Ectodermal cell (in vitro differentiated cells): ENCODE results near the gene SERPINA4.

Source experiments
- H3K27ac ChIP-seq: 2 replicates; pipeline ENCODE4 v1.7.0; 2013; ENCODE audit warnings: mild to moderate bottlenecking, low read depth, low read length; ENCODE audit not compliant: insufficient read depth, poor library complexity, severe bottlenecking
- H3K27me3 ChIP-seq: 2 replicates; pipeline ENCODE4 v1.7.0; 2013; ENCODE audit warnings: mild to moderate bottlenecking, low read length; ENCODE audit not compliant: insufficient read depth, control insufficient read depth, poor library complexity, severe bottlenecking
- H3K36me3 ChIP-seq: one replicate; pipeline ENCODE4 v1.7.0; 2013; ENCODE audit warnings: low read length; ENCODE audit not compliant: control insufficient read depth, insufficient read depth
- H3K4me1 ChIP-seq: one replicate; pipeline ENCODE4 v1.7.0; 2013; ENCODE audit warnings: low read length; ENCODE audit not compliant: control insufficient read depth, insufficient read depth
- H3K4me3 ChIP-seq: 2 replicates; pipeline ENCODE4 v1.7.0; 2013; ENCODE audit warnings: low read depth, low read length, control low read depth; ENCODE audit not compliant: insufficient read depth
- H3K9me3 ChIP-seq: 2 replicates; pipeline ENCODE4 v1.7.0; 2013; ENCODE audit warnings: mild to moderate bottlenecking, low read length, moderate library complexity; ENCODE audit not compliant: control insufficient read depth
- WGBS, 2 experiments: methylation state at CpG; one replicate each; pipeline ENCODE4 v1.1.7; 2013; ENCODE audit warnings: missing lambda C conversion rate in 2 of 2; 5-methylcytosine and 5-hydroxymethylcytosine counted together

The SERPINA4 gene

GRCh38 chr14:94542811-94543440, 18.3 kb upstream of the SERPINA4 start:
- 91 to 92% methylated on average over 9 of the region's 9 CpGs for WGBS, 2 experiments
- Histone ChIP-seq H3K4me3 (no peak overlapping the region), H3K9me3 (no peaks in the 10 kb centered on the region), H3K27ac (no peak overlapping the region), H3K27me3 (no peaks in the 10 kb centered on the region), H3K4me1 (peaks cover 14% of the 10 kb centered on the region), H3K36me3 (no peaks in the 10 kb centered on the region)

GRCh38 chr14:94543449-94544124, 17.7 kb upstream of the SERPINA4 start:
- Histone ChIP-seq H3K36me3 (no peaks in the 10 kb centered on the region), H3K27ac (no peak overlapping the region), H3K4me1 (peaks cover 14% of the 10 kb centered on the region), H3K27me3 (no peaks in the 10 kb centered on the region), H3K4me3 (no peak overlapping the region), H3K9me3 (no peaks in the 10 kb centered on the region)
- WGBS, 2 experiments = 83 to 84% methylated on average over 15 of the region's 15 CpGs

- H3K4me3 ChIP-seq = no peak overlapping the region
- H3K36me3 ChIP-seq = no peaks in the 10 kb centered on the region
- WGBS, 2 experiments = 63 to 71% methylated on average over 7 of the region's 7 CpGs
- H3K27ac ChIP-seq = no peak overlapping the region
- peaks cover 14% of the 10 kb centered on the region for H3K4me1 ChIP-seq
- H3K9me3 ChIP-seq = no peaks in the 10 kb centered on the region
- no peaks in the 10 kb centered on the region for H3K27me3 ChIP-seq
These were observed 16.5 kb upstream of the SERPINA4 start for GRCh38 chr14:94544726-94545125.

- Histone ChIP-seq H3K27me3 (no peaks in the 10 kb centered on the region), H3K9me3 (no peaks in the 10 kb centered on the region), H3K4me3 (no peak overlapping the region), H3K4me1 (peaks cover 14% of the 10 kb centered on the region), H3K36me3 (no peaks in the 10 kb centered on the region), H3K27ac (no peak overlapping the region)
- WGBS, 2 experiments = 72% methylated on average over 15 of the region's 15 CpGs
These were observed 16.0 kb upstream of the SERPINA4 start for GRCh38 chr14:94545131-94545841.

- H3K4me1 ChIP-seq = peaks cover 14% of the 10 kb centered on the region
- H3K27ac ChIP-seq = no peak overlapping the region
- no peaks in the 10 kb centered on the region for H3K27me3 ChIP-seq
- H3K36me3 ChIP-seq = no peaks in the 10 kb centered on the region
- H3K4me3 ChIP-seq = no peak overlapping the region
- H3K9me3 ChIP-seq = no peaks in the 10 kb centered on the region
- 92 to 93% methylated on average over 8 of the region's 8 CpGs for WGBS, 2 experiments
These were observed 14.0 kb upstream of the SERPINA4 start for GRCh38 chr14:94547151-94547680.

- Histone ChIP-seq H3K36me3 (no peaks in the 10 kb centered on the region), H3K27me3 (no peaks in the 10 kb centered on the region), H3K9me3 (no peaks in the 10 kb centered on the region), H3K27ac (no peak overlapping the region), H3K4me3 (no peak overlapping the region), H3K4me1 (peaks cover 14% of the 10 kb centered on the region)
- WGBS, 2 experiments = 82 to 87% methylated on average over 4 of the region's 4 CpGs
These were observed 13.5 kb upstream of the SERPINA4 start for GRCh38 chr14:94547726-94548125.

GRCh38 chr14:94548131-94548998, 12.9 kb upstream of the SERPINA4 start:
- H3K4me1 ChIP-seq = peaks cover 13% of the 10 kb centered on the region
- 92 to 94% methylated on average over 14 of the region's 14 CpGs for WGBS, 2 experiments
- H3K4me3 ChIP-seq = no peak overlapping the region
- H3K27ac ChIP-seq = no peak overlapping the region
- H3K9me3 ChIP-seq = no peaks in the 10 kb centered on the region
- no peaks in the 10 kb centered on the region for H3K36me3 ChIP-seq
- no peaks in the 10 kb centered on the region for H3K27me3 ChIP-seq

GRCh38 chr14:94548999-94549985, 11.9 kb upstream of the SERPINA4 start:
- WGBS, 2 experiments = 33 to 38% methylated on average over 24 of the region's 24 CpGs
- Histone ChIP-seq H3K9me3 (no peaks in the 10 kb centered on the region), H3K36me3 (no peaks in the 10 kb centered on the region), H3K27ac (no peak overlapping the region), H3K27me3 (no peaks in the 10 kb centered on the region), H3K4me1 (peaks cover 9% of the 10 kb centered on the region), H3K4me3 (no peak overlapping the region)

GRCh38 chr14:94550041-94550440, 11.2 kb upstream of the SERPINA4 start:
- H3K4me1 ChIP-seq = peaks cover 6% of the 10 kb centered on the region
- WGBS, 2 experiments = 81 to 87% methylated on average over 8 of the region's 8 CpGs
- no peaks in the 10 kb centered on the region for H3K9me3 ChIP-seq
- H3K27ac ChIP-seq = no peak overlapping the region
- no peaks in the 10 kb centered on the region for H3K36me3 ChIP-seq
- H3K27me3 ChIP-seq = no peaks in the 10 kb centered on the region
- no peak overlapping the region for H3K4me3 ChIP-seq
